GM18858 (cell line): ENCODE measurements around the gene ARL6IP5.

ENCODE experiments used
- ATAC-seq: cut with Tn5 transposase; IDR thresholded peaks from one replicate; pipeline ENCODE4 v1.9.1; 2021; ENCODE audit not compliant: unreplicated experiment

The ARL6IP5 gene

GRCh38 chr3:69084326-69085167 is at the start of gene ARL6IP5:
Gene ARL6IP5 (plus strand): TSS chr3:69084937. CDS start chr3:69085048, 111 bp downstream.
- ATAC-seq, result peak; percentile 41

- no peak for ATAC-seq
Measured at GRCh38 chr3:69044608-69045007, 40.1 kb upstream of the ARL6IP5 start.

GRCh38 chr3:69048990-69049389 is 35.7 kb upstream of the ARL6IP5 start:
- no peak for ATAC-seq

GRCh38 chr3:69051756-69052471 is 32.8 kb upstream of the ARL6IP5 start, which contains the start of gene TMF1:
Gene TMF1 (minus strand): TSS chr3:69052333. CDS start chr3:69052086, 247 bp downstream.
- ATAC-seq, result peak; percentile 94

GRCh38 chr3:69052472-69052898 is 32.3 kb upstream of the ARL6IP5 start:
- no peak for ATAC-seq

GRCh38 chr3:69058180-69058946 is 26.4 kb upstream of the ARL6IP5 start:
- ATAC-seq, result peak; percentile 98

- ATAC-seq, result no peak
Measured at GRCh38 chr3:69058947-69059224, 25.9 kb upstream of the ARL6IP5 start.

- no peak for ATAC-seq
Measured at GRCh38 chr3:69059688-69060087, 25.0 kb upstream of the ARL6IP5 start.

- no peak for ATAC-seq
Measured at GRCh38 chr3:69063636-69064035, 21.1 kb upstream of the ARL6IP5 start.

GRCh38 chr3:69065318-69065964 is 19.3 kb upstream of the ARL6IP5 start:
- no peak for ATAC-seq

- ATAC-seq, result no peak
Measured at GRCh38 chr3:69066121-69066520, 18.6 kb upstream of the ARL6IP5 start.

GRCh38 chr3:69072928-69073327 is 11.8 kb upstream of the ARL6IP5 start:
- ATAC-seq, result no peak

- no peak for ATAC-seq
Measured at GRCh38 chr3:69079269-69080159, 5.2 kb upstream of the ARL6IP5 start.

GRCh38 chr3:69080233-69080920 is 4.4 kb upstream of the ARL6IP5 start, which contains the start of gene UBA3:
Gene UBA3 (minus strand): TSS chr3:69080365. CDS start chr3:69080353, 12 bp downstream.
- ATAC-seq, result no peak

- ATAC-seq, result peak; percentile 14
Measured at GRCh38 chr3:69081583-69082262, 3.0 kb upstream of the ARL6IP5 start.

GRCh38 chr3:69082361-69082760 is 2.4 kb upstream of the ARL6IP5 start:
- no peak for ATAC-seq

GRCh38 chr3:69082805-69083204 is 1.9 kb upstream of the ARL6IP5 start:
- ATAC-seq, result peak; percentile 66

- no peak for ATAC-seq
Measured at GRCh38 chr3:69085168-69085832, 563 bp downstream of the ARL6IP5 start.
